ENCODE measurements around the gene TLE5.

The TLE5 gene

DNA sequence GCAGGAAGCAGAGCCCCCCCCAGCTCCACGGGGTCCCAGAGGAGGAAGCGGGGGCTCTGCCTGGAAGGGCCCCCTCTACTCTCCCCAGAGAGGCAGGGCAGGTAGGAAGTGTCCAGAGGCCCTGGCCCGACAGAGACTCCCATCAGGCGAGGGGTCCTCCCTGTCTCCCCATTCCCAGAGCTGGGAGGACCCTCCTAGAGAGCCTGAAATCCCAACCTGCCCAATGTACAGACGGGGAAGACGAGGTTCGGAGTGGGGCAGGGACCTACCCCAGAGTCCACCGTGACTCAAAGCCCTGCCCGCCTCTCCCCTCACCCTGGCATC is 34.4 kb downstream of the TLE5 start:
- peak overlapping the region; percentile 95 for H3K4me2 ChIP-seq (ENCODE audit: low read length)
- no peaks in the 10 kb centered on the region for H3K27me3 ChIP-seq (ENCODE audit: control insufficient read depth, insufficient read depth, low read length)
- no peaks in the 10 kb centered on the region for H3K79me2 ChIP-seq
- H3K9me3 ChIP-seq (ENCODE audit: control insufficient read depth, low read length): no peaks in the 10 kb centered on the region
- TF ChIP-seq, protein P1, sequence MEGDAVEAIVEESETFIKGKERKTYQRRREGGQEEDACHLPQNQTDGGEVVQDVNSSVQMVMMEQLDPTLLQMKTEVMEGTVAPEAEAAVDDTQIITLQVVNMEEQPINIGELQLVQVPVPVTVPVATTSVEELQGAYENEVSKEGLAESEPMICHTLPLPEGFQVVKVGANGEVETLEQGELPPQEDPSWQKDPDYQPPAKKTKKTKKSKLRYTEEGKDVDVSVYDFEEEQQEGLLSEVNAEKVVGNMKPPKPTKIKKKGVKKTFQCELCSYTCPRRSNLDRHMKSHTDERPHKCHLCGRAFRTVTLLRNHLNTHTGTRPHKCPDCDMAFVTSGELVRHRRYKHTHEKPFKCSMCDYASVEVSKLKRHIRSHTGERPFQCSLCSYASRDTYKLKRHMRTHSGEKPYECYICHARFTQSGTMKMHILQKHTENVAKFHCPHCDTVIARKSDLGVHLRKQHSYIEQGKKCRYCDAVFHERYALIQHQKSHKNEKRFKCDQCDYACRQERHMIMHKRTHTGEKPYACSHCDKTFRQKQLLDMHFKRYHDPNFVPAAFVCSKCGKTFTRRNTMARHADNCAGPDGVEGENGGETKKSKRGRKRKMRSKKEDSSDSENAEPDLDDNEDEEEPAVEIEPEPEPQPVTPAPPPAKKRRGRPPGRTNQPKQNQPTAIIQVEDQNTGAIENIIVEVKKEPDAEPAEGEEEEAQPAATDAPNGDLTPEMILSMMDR (IDR thresholded peaks at IDR 0.05): no peak
- H3K4me1 ChIP-seq: peaks cover 3% of the 10 kb centered on the region
- H2AFZ ChIP-seq: peak overlapping the region; percentile 85
- H3K4me3 ChIP-seq (ENCODE audit: low read depth, low read length): peak overlapping the region; percentile 87
- no peak overlapping the region for H3K9ac ChIP-seq
- H3K27ac ChIP-seq: no peak overlapping the region
- no peaks in the 10 kb centered on the region for H3K36me3 ChIP-seq (ENCODE audit: control insufficient read depth, insufficient read depth, low read length)

DNA sequence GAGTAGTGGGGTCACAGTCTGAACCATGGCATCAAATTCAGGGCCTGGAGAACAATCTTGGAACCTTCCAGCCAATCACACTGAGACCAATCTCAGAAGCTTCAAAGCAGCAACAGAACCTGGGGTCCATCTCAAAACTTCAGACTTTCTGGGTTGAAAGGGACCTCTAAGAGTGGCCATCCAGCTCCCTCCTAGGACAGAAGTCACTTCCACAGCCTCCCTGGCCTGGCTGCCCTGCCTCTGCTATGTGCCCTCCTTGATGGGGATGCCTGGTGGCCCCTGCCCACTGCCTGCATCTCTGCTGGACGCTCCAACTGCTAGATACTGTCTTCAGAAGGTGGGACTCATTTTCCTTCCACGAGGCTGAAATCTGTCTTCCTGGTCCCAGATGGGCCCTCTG is 35.0 kb downstream of the TLE5 start:
- Histone ChIP-seq H3K27me3 (ENCODE audit: control insufficient read depth, insufficient read depth, low read length) (no peaks in the 10 kb centered on the region), H2AFZ (no peak overlapping the region), H3K4me3 (ENCODE audit: low read depth, low read length) (no peak overlapping the region), H3K79me2 (no peaks in the 10 kb centered on the region), H3K9me3 (ENCODE audit: control insufficient read depth, low read length) (no peaks in the 10 kb centered on the region), H3K4me1 (peaks cover 3% of the 10 kb centered on the region), H3K9ac (no peak overlapping the region), H3K36me3 (ENCODE audit: control insufficient read depth, insufficient read depth, low read length) (no peaks in the 10 kb centered on the region), H3K27ac (no peak overlapping the region), H3K4me2 (ENCODE audit: low read length) (no peak overlapping the region)
- TF ChIP-seq, protein P1 (IDR thresholded peaks at IDR 0.05): no peak

DNA sequence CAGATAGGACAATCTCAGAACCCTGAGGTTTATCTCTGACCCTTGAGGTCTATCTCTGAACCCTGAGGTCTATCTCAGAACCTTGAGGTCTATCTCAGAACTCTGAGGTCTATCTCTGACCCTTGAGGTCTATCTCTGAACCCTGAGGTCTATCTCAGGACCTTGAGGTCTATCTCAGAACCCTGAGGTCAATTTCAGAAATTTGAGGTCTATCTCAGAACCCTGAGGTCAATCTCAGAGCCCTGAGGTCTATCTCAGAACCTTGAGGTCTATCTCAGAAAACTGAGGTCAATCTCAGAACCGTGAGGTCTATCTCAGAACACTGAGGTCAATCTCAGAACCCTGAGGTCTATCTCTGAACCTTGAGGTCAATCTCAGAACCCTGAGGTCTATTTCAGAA is 35.5 kb downstream of the TLE5 start:
- Histone ChIP-seq H2AFZ (no peak overlapping the region), H3K36me3 (ENCODE audit: control insufficient read depth, insufficient read depth, low read length) (no peaks in the 10 kb centered on the region), H3K9ac (no peak overlapping the region), H3K4me2 (ENCODE audit: low read length) (no peak overlapping the region), H3K79me2 (no peaks in the 10 kb centered on the region), H3K27me3 (ENCODE audit: control insufficient read depth, insufficient read depth, low read length) (no peaks in the 10 kb centered on the region), H3K4me1 (peaks cover 3% of the 10 kb centered on the region), H3K27ac (no peak overlapping the region), H3K9me3 (ENCODE audit: control insufficient read depth, low read length) (no peaks in the 10 kb centered on the region), H3K4me3 (ENCODE audit: low read depth, low read length) (no peak overlapping the region)
- TF ChIP-seq, protein P1 (IDR thresholded peaks at IDR 0.05): no peak

DNA sequence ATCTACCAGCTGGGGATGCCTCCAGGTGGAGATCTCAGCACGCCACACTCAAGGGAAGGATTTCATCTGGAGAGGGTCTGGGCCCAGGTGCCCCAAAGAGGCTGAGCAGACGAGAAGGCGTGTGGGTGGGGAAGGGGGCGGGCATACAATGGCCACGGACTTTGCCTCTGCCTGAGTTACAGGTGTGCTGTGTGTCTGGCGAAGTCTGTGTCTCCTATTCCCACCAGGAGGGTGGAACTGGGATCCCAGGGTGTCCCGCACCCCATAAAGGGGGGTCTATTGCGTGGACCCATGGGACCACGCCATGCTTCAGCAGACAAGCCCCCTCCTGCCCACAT is 36.8 kb downstream of the TLE5 start:
- H3K4me3 ChIP-seq (ENCODE audit: low read depth, low read length): no peak overlapping the region
- TF ChIP-seq, protein P1 (IDR thresholded peaks at IDR 0.05): no peak
- no peak overlapping the region for H3K4me2 ChIP-seq (ENCODE audit: low read length)
- no peaks in the 10 kb centered on the region for H3K9me3 ChIP-seq (ENCODE audit: control insufficient read depth, low read length)
- no peak overlapping the region for H2AFZ ChIP-seq
- peaks cover 3% of the 10 kb centered on the region for H3K4me1 ChIP-seq
- H3K9ac ChIP-seq: no peak overlapping the region
- H3K27ac ChIP-seq: no peak overlapping the region
- H3K36me3 ChIP-seq (ENCODE audit: control insufficient read depth, insufficient read depth, low read length): no peaks in the 10 kb centered on the region
- H3K27me3 ChIP-seq (ENCODE audit: control insufficient read depth, insufficient read depth, low read length): no peaks in the 10 kb centered on the region
- no peaks in the 10 kb centered on the region for H3K79me2 ChIP-seq

DNA sequence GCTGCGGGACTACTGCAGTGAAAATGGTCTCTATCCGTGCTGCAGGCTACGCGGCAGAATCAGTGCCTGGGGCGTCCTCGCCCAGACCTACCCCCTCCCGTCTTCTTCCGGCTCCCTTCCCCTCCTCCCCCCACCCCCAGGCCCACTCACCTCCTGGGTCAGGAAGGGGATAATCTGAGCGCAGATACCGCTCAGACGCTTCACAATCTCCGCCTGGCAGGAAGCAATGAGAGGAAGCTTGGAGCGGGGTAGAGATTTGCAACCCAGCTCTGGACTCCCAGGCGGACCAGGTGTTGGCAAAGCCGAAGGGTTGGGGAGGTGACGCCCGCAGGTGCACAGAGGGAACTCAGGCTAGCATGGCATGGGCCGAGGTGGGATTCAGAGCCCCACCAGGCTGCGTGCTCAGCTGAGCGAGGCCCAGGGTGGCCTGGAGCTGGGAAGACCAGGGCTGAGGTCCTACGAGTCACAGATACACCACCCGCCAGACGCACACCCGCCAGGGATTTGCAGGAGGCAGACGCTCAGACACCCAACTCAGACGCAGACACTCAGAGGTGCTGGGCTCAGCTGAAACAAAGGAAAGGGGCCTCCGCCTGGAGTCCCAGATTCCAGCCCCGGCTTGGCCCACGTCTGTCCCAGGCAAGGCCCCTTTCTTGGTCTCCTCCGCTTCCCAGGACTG is 37.3 kb downstream of the TLE5 start:
- Histone ChIP-seq H3K4me1 (peaks cover under 1% of the 10 kb centered on the region), H3K79me2 (no peaks in the 10 kb centered on the region), H3K9me3 (ENCODE audit: control insufficient read depth, low read length) (no peaks in the 10 kb centered on the region), H3K27me3 (ENCODE audit: control insufficient read depth, insufficient read depth, low read length) (no peaks in the 10 kb centered on the region), H3K27ac (no peak overlapping the region), H3K9ac (no peak overlapping the region), H3K4me2 (ENCODE audit: low read length) (no peak overlapping the region), H2AFZ (no peak overlapping the region), H3K4me3 (ENCODE audit: low read depth, low read length) (no peak overlapping the region), H3K36me3 (ENCODE audit: control insufficient read depth, insufficient read depth, low read length) (no peaks in the 10 kb centered on the region)
- TF ChIP-seq, protein P1 (IDR thresholded peaks at IDR 0.05): no peak

All from parathyroid adenoma (tissue), 2 donors.